Sigmoid colon (tissue), 7 donors: ENCODE results near the gene ATXN1. TPM values are rescaled to one million over a fixed set of nuclear protein-coding genes. Genes with fewer than 3 reads are reported as not detected.

Experiments
- DNase-seq: peaks from one replicate; pipeline ENCODE4 v3.0.0-alpha.2; 2019
- H3K27ac ChIP-seq, 4 donors: fragments of 200-600 bp; sonication (generic); one replicate each; pipeline ENCODE4 v1.5.1; 2016 to 2019; ENCODE audit warnings: mild to moderate bottlenecking in 1 of 4
- H3K27me3 ChIP-seq, 3 donors: fragments of 200-600 bp; sonication (generic); one replicate each; pipeline ENCODE4 v1.5.1; 2019; ENCODE audit warnings: mild to moderate bottlenecking in 1 of 3
- H3K36me3 ChIP-seq, 4 donors: fragments of 200-600 bp; sonication (generic); one replicate each; pipeline ENCODE4 v1.5.1; 2016 to 2019
- H3K4me1 ChIP-seq, 4 donors: fragments of 200-600 bp; sonication (generic); one replicate each; pipeline ENCODE4 v1.5.1; 2017 to 2019
- H3K4me3 ChIP-seq, 4 donors: fragments of 200-600 bp; sonication (generic); one replicate each; pipeline ENCODE4 v1.5.1; 2017 to 2019; ENCODE audit warnings: mild to moderate bottlenecking in 2 of 4, moderate library complexity in 1 of 4
- H3K9me3 ChIP-seq, 4 donors: fragments of 200-600 bp in 3 of 4; sonication (generic) in 3 of 4; one replicate each; pipeline versions ENCODE4 v1.5.1 to v1.6.1; 2013 to 2019
- EP300 ChIP-seq, 4 donors: sonication (generic); formaldehyde crosslinking; IDR thresholded peaks; one replicate each; pipeline ENCODE4 v1.6.1; 2017; ENCODE audit warnings: antibody characterized with exemption in 4 of 4
- POLR2A ChIP-seq, 2 donors: fragments of 450-650 bp; IDR thresholded peaks; one replicate each; pipeline ENCODE4 v1.6.1; 2016; ENCODE audit warnings: antibody characterized with exemption in 2 of 2, mild to moderate bottlenecking in 2 of 2, moderate library complexity in 2 of 2
- POLR2AphosphoS5 ChIP-seq, 4 donors: sonication (generic); formaldehyde crosslinking; IDR thresholded peaks; one replicate each; pipeline ENCODE4 v1.6.1; 2017; ENCODE audit warnings: antibody characterized with exemption in 4 of 4
- WGBS, 2 donors: extraction: QIAGEN DNeasy Blood & Tissue Kit; methylation state at CpG; one replicate each; pipeline ENCODE4 v1.1.7; 2013; 5-methylcytosine and 5-hydroxymethylcytosine counted together
- intact Hi-C: fragments of 100-400 bp; cut with DNase I; formaldehyde crosslinking; loops from one replicate; pipeline ENCODE4 v1.15.1; 2023
- polyA plus RNA-seq, 3 donors: library from polyadenylated mRNA; stranded (reverse); fragments of 200-250 nt; gene quantifications; one replicate each; pipeline ENCODE4 v1.2.3, GENCODE V29; 2013
- total RNA-seq, 4 donors: library from RNA; depleted of rRNA; stranded (reverse); fragments of >200 nt; gene quantifications; one replicate each; pipeline ENCODE4 v1.1.0, GENCODE V29; 2016
- TF ChIP-seq, protein P1 (sequence below), 4 experiments: fragments of 450-650 bp in 3 of 4; fragments of 200-600 bp in 1 of 4; IDR thresholded peaks; one replicate each; pipeline ENCODE4 v1.5.1; 2016 to 2019; ENCODE audit warnings: antibody characterized with exemption in 4 of 4, mild to moderate bottlenecking in 3 of 4, moderate library complexity in 2 of 4
- donor health status: healthy with polysubstance abuse.
- donor health status: Bipolar disorder and iron deficiency.
- donor health status: healthy.

The ATXN1 gene
- total and polyA plus RNA-seq, 7 donors: 4.8 to 95.3 (median 37.7) TPM

DNA sequence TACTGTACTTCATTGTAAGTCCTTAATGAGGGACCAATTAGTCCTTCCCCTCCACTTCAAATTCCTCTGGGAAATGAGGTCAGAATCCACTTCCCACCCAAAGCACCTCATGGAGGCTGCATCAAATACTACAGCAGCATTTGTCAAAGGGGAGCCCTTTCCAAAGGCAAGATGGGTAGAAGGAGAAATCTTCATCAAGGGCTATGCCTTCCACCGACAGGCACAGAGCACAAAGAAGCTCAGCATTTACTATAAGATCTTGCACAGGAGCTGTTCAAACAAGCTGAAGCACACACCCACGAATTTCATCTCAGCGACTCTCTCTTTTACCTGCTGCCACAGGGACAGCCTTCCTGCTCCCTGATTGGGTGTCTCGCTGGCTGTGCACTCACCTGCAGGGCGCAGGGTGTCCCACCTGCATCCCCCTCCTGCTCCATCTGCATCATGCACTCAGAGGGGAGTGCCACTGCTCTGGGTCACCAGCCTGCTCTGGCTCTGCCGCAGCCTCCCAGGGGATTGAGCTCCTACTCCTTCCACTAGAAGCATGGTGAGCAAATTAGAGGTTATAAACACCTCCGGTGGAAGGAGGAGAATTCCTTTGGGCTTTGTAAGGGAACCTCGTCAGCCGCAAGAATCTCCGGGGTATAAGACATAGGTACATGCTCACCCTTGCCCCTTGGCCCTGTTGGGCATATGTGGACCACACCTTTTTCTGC, 164.5 kb downstream of the ATXN1 start:
- intact Hi-C loops: no loop called here
- Histone ChIP-seq H3K36me3 (no peaks in the 10 kb centered on the region), H3K27ac (no peak overlapping the region), H3K27me3 (no peaks in the 10 kb centered on the region), H3K4me1 (no peaks in the 10 kb centered on the region), H3K9me3 (no peaks in the 10 kb centered on the region), H3K4me3 (no peak overlapping the region)
- WGBS, 2 donors: 77 to 78% methylated on average over 10 of the region's 10 CpGs
- no peak for DNase-seq
- TF ChIP-seq, protein P1, sequence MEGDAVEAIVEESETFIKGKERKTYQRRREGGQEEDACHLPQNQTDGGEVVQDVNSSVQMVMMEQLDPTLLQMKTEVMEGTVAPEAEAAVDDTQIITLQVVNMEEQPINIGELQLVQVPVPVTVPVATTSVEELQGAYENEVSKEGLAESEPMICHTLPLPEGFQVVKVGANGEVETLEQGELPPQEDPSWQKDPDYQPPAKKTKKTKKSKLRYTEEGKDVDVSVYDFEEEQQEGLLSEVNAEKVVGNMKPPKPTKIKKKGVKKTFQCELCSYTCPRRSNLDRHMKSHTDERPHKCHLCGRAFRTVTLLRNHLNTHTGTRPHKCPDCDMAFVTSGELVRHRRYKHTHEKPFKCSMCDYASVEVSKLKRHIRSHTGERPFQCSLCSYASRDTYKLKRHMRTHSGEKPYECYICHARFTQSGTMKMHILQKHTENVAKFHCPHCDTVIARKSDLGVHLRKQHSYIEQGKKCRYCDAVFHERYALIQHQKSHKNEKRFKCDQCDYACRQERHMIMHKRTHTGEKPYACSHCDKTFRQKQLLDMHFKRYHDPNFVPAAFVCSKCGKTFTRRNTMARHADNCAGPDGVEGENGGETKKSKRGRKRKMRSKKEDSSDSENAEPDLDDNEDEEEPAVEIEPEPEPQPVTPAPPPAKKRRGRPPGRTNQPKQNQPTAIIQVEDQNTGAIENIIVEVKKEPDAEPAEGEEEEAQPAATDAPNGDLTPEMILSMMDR (IDR thresholded peaks at IDR 0.05): no peak
- TF ChIP-seq EP300 (IDR thresholded peaks at IDR 0.05) (no peak), POLR2AphosphoS5 (IDR thresholded peaks at IDR 0.05) (no peak)

DNA sequence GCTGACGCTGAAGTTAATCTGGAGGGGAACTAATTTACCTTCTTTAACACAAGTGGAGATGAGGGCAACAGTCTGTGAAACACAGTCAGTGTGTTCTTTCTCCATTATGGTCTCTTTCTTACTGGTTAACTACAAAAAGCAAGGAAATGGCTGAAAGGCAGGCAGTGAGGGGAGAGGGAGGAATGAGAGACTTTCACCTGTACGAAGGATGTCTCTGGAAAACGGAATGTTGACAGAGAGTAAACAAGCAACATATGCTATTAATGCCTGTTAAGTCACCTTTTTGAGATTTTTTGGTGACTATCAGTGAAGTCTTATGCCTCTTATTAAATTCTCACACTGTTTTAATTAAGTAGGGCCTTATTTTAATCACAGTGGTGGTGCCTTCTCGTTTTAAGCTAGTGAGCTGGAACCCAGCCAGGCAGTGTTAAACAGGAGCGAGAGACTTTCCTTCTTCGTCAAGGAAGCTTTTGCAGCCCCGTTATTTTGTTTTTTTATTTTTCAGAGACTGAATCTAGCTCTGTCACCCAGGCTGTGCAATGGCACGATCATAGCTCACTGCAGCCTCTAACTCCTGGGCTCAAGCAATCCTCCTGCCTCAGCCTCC, 165.6 kb downstream of the ATXN1 start:
- H3K27me3 ChIP-seq: no peaks in the 10 kb centered on the region
- no peak overlapping the region for H3K4me3 ChIP-seq
- WGBS, 2 donors: 78 to 81% methylated on average over 8 of the region's 8 CpGs
- H3K9me3 ChIP-seq: no peaks in the 10 kb centered on the region
- no peaks in the 10 kb centered on the region for H3K36me3 ChIP-seq
- no peak for DNase-seq
- no peak overlapping the region for H3K27ac ChIP-seq
- intact Hi-C loops: no loop called here
- TF ChIP-seq, protein P1 (IDR thresholded peaks at IDR 0.05): no peak
- TF ChIP-seq EP300 (IDR thresholded peaks at IDR 0.05): no peak
- no peak for TF ChIP-seq POLR2AphosphoS5 (IDR thresholded peaks at IDR 0.05)
- no peak for TF ChIP-seq POLR2A (IDR thresholded peaks at IDR 0.05)
- no peaks in the 10 kb centered on the region for H3K4me1 ChIP-seq

DNA sequence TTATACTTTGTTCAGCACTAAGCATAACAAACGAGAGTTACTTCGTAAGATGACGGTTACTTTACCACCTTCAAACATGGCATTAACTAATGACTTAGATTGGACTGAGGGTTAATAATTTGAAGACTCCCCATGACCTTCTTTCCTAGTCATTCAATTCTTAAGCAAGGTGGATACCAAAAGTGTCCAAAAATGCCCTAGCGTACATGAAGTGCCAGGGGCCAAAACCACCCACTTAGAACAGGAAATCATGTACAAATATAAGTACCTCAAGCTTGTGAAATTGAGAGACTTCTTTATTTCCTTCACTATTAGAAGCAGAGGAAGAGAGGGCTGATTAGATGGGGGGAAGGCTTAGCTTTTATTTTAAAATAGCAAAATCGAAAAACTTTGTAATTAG, 166.4 kb downstream of the ATXN1 start:
- no peak for DNase-seq
- H3K9me3 ChIP-seq: no peaks in the 10 kb centered on the region
- 85 to 91% methylated on average over 5 of the region's 5 CpGs for WGBS, 2 donors
- TF ChIP-seq EP300 (IDR thresholded peaks at IDR 0.05) (no peak), POLR2AphosphoS5 (IDR thresholded peaks at IDR 0.05) (no peak), POLR2A (IDR thresholded peaks at IDR 0.05) (no peak)
- TF ChIP-seq, protein P1 (IDR thresholded peaks at IDR 0.05): no peak
- H3K27ac ChIP-seq: no peak overlapping the region
- no peaks in the 10 kb centered on the region for H3K27me3 ChIP-seq
- H3K4me1 ChIP-seq: no peaks in the 10 kb centered on the region
- H3K4me3 ChIP-seq: no peak overlapping the region
- intact Hi-C loops: no loop called here
- H3K36me3 ChIP-seq: no peaks in the 10 kb centered on the region

DNA sequence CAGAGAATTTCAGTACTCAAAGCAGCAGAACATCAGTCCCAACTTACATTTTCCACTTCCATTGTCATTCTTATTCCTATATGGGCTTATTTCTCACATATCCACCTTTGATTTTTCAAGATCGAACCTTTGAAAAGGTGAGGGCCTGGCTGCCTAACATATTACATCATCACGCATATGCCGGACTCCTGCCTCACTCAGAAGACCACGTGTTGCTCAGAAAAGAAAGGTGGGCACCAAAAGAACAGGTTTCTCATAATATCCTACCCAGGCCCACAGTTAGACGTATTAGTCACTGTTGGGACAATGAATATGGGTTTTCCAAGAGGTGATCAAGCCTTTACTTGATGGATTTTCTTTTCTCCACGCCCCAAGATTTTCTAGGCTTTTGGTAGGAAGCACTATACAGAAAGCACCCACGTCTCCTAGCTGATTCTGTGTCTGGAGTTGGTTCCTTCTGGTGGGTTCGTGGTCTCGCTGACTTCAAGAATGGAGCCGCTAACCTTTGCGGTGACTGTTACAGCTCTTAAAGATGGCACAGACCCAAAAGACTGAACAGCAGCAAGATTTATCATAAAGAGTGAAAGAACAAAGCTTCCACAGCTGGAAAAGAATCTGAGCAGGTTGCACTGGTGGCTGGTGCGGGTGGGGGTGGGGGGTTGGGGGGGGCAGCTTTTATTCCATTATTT, 168.9 kb downstream of the ATXN1 start:
- no peaks in the 10 kb centered on the region for H3K27me3 ChIP-seq
- TF ChIP-seq, protein P1 (IDR thresholded peaks at IDR 0.05): no peak
- no peak for TF ChIP-seq POLR2A (IDR thresholded peaks at IDR 0.05)
- no peak for TF ChIP-seq POLR2AphosphoS5 (IDR thresholded peaks at IDR 0.05)
- TF ChIP-seq EP300 (IDR thresholded peaks at IDR 0.05): no peak
- WGBS, 2 donors: 88 to 94% methylated on average over 12 of the region's 12 CpGs
- no peak overlapping the region for H3K4me3 ChIP-seq
- H3K4me1 ChIP-seq: no peaks in the 10 kb centered on the region
- H3K9me3 ChIP-seq: no peaks in the 10 kb centered on the region
- no peak for DNase-seq
- intact Hi-C loops: no loop called here
- no peak overlapping the region for H3K27ac ChIP-seq
- H3K36me3 ChIP-seq: no peaks in the 10 kb centered on the region
